GM18498 (cell line): ENCODE measurements around the gene GP9.

Source experiments
- ATAC-seq: cut with Tn5 transposase; IDR thresholded peaks from one replicate; pipeline ENCODE4 v1.9.1; 2021; ENCODE audit warnings: mild to moderate bottlenecking, moderate library complexity; ENCODE audit not compliant: unreplicated experiment

Gene GP9

GRCh38 chr3:129027544-129027880, 33.1 kb upstream of the GP9 start:
- ATAC-seq, result no peak

- no peak for ATAC-seq
These were observed 31.7 kb upstream of the GP9 start for GRCh38 chr3:129028866-129029265.

DNA sequence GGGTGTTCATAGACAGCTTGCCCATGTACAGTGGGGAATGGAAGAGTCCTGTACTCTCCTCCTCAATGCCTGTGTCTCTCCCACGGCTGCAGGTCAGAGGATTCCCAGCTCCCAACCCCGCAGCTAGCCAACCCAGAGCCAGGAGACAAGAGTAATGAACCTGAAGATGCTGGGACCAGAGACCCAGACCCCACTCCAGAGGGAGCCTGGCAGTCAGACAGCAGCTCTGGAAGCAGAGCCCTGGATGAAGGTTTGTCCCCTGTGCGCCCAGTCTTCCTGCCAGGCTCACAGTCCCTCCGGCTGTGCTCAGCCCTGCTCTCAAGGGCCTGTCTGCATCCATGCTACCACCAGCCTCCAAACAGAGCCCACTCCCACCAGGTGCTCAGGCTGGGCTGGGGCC, 30.0 kb upstream of the GP9 start:
- no peak for ATAC-seq

- ATAC-seq, result no peak
These were observed 28.9 kb upstream of the GP9 start for GRCh38 chr3:129031476-129032215.

GRCh38 chr3:129032716-129033115, 27.9 kb upstream of the GP9 start:
- no peak for ATAC-seq

DNA sequence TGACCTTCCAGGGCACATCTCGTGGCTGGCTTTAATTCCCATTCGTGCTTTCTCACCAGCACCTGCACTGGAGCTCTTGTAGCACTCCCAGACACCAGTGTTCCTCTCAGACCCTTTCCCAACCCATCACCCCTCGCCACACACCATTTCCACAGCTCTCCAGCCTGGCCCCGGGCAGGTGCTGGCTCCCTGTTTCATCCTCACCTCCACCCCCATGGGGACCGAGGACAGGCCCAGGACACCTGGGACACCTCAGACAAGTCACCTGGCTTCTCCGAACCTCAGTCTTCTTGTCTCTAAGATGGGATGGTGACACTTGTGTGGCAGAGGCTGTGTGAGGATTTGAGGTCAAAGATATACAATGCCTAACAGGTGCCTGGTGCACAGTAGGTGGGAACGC, 27.4 kb upstream of the GP9 start:
- ATAC-seq, result no peak

DNA sequence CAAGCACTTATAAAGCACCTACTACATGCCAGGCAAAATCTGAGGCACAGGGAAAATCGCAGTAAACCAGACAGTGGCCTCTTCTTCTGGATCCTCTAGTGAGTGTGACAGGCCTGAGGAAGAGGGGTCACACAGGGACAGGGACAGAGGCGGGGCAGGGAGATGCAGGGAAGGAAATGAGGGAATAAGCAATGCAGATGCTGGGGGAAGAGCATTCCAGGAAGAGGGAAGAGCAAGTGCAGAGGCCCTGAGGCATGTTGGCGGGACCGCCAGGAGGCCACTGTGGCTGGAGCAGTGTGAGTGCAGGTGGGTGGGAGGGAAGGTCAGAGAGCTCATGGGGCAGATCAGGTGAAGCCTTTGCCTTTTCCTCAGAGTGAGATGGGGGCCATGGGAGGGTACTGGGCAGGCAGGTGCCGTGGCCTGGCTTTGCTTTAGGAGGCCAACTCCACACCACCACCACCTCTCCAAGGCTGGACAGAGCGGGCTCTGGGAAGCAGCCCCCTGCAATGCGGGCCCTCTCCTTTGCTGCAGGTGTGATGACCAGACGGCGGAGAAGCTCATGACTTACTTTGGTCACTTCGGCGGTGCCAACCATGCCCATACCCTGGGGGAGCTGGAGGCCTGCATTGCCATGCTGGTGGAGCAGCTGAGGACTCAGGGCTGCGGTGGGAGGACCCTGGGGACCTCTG, 26.8 kb upstream of the GP9 start:
- ATAC-seq, result no peak

- no peak for ATAC-seq
These were observed 25.9 kb upstream of the GP9 start for GRCh38 chr3:129034642-129035041.

DNA sequence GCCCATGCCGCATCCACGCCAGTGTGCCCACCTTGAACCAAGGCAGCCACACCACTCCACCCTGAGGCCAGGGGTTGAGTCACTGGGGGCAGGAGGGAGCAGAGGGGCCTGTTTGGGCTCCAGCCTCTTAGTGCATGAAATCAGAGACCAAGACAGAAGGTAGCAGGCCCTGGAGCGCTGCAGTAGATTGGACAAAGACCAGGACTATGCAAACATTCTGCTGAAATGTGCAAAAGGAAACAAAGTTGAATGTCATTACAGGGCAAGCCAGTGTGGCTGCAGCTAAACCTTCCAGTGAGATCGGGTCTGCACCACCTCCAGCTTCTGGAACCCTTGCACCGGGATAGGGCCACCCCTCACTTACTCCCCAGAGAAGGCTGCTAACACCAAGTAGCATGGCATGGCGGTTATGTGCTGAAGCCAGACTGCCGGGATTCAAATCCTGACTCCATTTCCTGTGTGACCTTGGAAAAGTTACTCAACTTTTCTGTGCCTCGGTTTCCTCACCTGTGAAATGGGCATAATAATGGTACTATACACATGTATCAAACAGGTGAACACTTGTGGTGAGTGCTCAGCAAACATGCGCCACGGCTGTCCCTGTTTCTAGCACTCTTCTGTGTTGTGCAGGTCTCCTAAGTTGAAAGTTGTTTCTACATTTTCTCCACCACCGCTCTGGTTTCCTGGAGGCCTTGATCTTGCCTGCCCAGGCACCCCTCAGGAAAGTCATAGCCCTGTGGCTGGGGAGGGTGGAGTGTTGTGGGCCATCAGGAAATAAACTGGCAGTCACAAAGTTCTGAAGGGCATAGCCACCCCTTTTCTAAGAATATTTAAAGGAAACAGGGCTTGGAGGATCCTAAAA, 25.0 kb upstream of the GP9 start:
- ATAC-seq, result no peak

DNA sequence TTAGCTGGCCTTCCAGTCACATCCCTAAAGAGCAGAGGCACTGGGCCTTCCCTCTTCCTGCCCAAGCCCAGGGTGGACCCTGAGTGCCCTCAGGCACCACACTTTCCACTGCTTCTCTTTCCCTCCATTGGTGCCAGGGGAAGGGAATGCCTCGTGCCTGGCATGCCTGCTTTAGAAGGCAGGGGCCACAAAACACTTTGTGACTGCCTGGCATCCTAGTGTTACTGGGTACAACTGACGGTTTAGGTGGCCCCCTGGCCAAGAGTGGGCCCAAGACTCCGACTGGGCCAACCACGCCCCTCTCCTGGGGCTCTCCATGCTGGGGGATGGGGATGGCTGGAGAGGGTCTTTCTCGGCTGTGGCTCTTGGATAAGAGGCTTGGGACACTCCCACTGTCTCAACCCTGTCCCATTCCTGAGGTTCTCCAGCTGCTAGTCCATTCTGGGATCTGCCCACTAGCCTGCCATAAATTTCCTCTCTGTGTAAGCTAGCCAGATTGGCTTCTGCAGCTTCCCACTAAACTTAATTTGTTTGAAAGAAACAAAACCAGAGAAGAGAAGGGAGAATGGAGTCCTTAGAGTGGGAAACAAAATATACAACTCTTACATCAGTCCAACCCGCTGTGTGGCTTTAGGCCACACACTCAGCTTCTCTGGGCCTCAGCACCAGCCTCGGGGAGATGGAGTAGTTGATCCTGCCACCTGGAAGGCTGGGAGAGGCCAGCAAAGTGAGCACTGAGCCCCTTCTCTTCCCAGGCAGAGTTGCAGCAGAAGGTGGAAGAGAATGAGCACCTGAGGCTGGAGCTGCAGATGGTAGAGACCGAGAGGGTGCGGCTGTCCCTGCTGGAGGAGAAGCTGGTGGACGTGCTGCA, 24.1 kb upstream of the GP9 start:
- ATAC-seq, result no peak

DNA sequence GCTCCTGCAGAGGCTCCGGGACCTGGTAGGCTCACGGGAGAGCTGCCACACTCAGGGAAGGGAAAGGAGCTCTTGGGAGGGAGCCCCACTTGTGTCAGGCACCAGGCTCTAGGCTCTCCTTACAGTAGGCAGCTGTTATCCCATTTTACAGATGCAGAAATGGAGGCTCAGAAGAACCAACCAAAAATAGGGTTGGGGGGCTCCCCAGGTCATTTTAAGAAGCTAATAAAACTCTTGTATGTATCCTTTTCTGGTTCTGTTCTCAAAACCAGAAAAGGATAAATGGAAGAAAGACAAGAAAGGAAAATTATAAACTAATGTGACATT, 23.5 kb upstream of the GP9 start:
- no peak for ATAC-seq

- ATAC-seq, result no peak
These were observed 22.3 kb upstream of the GP9 start for GRCh38 chr3:129038121-129038855.

DNA sequence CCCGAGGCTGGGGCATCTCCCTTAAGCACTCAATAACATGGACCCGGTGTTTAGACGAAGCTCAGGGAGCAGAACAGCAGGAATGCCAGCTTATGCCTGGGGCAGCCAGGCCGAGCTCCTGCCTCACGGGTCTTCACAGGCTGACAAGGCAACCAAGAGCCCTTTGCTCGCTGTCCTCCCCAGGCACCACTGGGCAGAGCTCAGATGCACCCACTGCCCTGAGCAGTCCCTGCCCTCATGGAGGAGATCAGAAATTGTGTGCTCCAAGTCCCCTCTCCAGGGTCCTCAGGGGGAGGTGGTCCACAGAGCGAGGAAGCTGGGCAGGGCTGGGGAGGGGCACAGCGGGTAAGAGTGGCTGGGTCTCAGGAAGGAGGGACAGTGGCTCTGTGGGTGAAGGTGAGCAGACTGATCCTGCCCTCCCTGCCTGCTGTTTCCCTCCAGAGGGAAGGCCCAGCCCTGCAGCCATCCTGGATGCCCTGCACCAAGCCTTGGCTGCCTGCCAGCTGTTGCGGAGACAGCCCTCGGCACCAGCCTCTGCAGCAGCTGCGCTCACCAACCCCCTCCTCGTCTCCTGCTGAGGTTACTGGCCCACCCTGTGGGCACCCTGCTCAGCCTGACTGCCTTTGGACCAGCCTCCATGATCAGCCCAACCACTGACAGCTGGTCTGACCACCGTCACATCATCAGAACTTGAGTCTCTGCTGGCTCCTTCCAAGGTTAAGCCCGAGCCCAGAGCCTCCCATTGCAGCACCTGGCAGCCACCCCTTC, 21.1 kb upstream of the GP9 start:
- ATAC-seq, result no peak

DNA sequence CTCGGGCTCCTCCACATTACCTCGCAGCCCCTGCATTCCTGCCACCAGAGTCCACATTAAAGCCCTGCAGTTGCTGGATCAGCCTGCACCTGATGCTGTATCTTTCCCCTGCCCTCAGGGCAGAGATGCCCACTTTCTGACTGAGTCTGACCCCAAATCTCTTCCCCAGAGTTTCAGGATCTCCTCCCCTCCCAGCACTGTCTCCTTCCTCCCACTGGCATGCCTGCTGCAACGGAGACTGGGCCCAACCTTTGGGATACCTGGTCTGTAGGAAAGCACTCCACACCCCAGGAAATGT, 20.6 kb upstream of the GP9 start:
- ATAC-seq, result no peak

DNA sequence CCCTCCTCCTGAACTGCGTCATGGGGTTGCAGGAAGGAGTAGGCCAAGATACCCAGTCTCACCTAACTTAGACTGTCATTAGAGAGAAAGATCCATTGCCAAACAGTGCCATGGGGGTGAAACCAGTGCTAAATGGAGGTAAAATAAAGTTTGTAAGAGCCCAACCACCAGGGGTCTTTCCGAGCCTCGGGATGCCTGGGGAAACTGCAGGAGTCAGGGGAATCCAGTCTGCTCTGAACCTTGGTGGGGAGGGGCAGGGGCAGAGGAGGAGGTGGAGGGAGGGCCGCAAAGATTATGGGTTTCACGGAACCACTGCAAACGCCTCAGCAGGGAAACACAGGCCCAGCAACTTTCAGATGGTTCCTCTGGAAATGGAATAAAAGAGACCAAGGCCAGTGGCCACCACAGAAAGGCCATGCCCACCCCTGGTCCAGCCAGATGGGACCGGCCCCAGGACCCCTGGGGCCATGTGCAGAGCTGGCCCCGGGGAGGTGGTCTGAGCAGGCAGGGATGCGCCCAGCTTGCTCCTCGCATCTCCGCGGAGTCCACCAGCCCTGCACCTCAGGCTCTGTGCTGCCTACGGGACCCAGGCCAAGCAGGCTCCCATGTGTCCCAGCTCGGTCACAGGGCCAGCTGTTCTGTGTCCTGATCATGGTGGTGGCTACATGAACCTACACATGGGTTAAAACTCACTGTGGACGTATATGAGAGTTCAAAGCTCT, 19.8 kb upstream of the GP9 start:
- ATAC-seq, result no peak

DNA sequence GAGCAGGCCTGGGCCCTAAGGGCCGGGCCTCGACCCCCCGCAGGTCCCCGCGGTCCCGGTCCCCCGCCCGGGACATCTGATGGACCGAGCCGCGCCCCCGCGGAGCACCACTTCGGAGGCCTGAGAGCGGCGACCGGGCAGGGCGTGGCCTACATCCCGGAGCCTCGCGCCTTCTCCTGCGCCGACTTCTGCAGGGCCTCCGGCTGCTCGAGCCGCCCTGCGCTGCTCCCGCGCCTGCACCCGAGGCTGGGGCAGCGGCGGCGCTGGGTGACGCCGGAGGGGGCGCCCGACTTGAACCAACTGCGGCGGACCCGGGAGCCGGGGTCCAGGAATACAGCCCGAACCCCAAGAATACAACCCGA, 14.9 kb upstream of the GP9 start:
- ATAC-seq, result no peak

DNA sequence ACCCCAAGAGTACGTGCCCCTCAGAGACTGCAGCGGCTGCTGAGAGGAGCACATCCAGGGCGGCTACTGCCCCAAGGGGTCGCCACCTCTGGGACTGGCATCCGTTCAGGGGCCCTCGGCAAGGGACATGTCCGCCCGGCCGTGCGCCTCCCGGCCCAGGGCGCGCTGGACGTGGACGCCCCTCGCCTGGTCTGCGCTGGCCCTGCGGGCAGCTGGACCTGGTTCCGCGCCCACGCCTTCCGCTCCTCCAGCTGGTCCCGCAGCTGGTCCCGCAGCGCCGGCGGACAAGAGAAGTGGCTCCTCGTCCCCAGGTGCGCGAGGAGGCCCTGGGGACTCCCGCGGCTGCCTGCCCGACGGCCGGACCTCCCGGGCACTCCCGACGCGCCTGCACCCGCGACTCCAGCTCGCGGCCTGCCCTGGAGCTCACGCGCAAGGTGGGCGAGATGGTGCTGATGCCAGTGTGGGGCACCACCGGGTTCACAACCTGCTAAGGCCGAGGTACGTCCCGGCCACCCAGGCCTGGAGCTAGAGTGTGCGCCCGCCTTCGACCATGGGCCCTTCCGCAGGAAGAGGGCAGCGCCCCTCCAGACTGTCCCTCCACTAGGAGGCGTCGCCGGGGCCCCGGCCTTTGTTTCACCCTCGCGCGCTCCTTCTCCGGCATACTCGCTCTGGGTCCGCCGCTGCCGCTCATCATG, 14.4 kb upstream of the GP9 start:
- ATAC-seq, result no peak

- ATAC-seq, result no peak
These were observed 13.6 kb upstream of the GP9 start for GRCh38 chr3:129046732-129047552.
